ENCODE measurements around the gene TTC13. TPM values are rescaled to one million over a fixed set of nuclear protein-coding genes. Genes with fewer than 3 reads are reported as not detected.
"Not testable (repeated sequence)": the region's sequence is repeated elsewhere in the genome, so short reads cannot be mapped to it uniquely, and the experiment has no call there.

Gene TTC13
- 14.6 and 20.6 TPM in 2 replicates for total RNA-seq (ENCODE audit: low replicate concordance)
- long read RNA-seq, partial matches to known transcripts, result 1 of 4 reads
- long read RNA-seq, other reads (novel, unspliced or antisense), result 2 of 4 reads

GRCh38 chr1:230978491-230979388 is at the start of gene TTC13, which contains the start of gene ARV1:
Gene TTC13 (minus strand): TSS chr1:230978861. CDS start chr1:230978830, 31 bp downstream.
Gene ARV1 (plus strand): TSS chr1:230979094. CDS start chr1:230979106, 12 bp downstream.
- H3K27me3 Mint-ChIP-seq, result no peaks in the 10 kb centered on the region
- no peaks in the 10 kb centered on the region for H3K9me3 Mint-ChIP-seq
- peak; percentile 59 for TF ChIP-seq CTCF (conservative IDR thresholded peaks at IDR 0.05)
- H3K36me3 Mint-ChIP-seq, result no peaks in the 10 kb centered on the region
- H3K27ac Mint-ChIP-seq, result peak within 1 kb of the TSS; percentile 87
- DNase-seq (ENCODE audit: extremely low spot score, unreplicated experiment), result peak; percentile 98
- peaks cover 16% of the 10 kb centered on the region for H3K4me1 Mint-ChIP-seq (ENCODE audit: unreplicated experiment)
- H3K4me3 Mint-ChIP-seq, result peak within 1 kb of the TSS; percentile 98

GRCh38 chr1:231027971-231028370 is 49.3 kb upstream of the TTC13 start:
- Mint-ChIP-seq H3K27me3 (no peaks in the 10 kb centered on the region), H3K4me1 (ENCODE audit: unreplicated experiment) (peaks cover 15% of the 10 kb centered on the region), H3K4me3 (no peak overlapping the region), H3K36me3 (peaks cover 26% of the 10 kb centered on the region), H3K27ac (no peak overlapping the region), H3K9me3 (no peaks in the 10 kb centered on the region)
- TF ChIP-seq CTCF (conservative IDR thresholded peaks at IDR 0.05), result no peak
- no peak for DNase-seq (ENCODE audit: extremely low spot score, unreplicated experiment)

- Mint-ChIP-seq H3K27ac (no peak overlapping the region), H3K4me3 (no peak overlapping the region), H3K4me1 (ENCODE audit: unreplicated experiment) (peaks cover 15% of the 10 kb centered on the region), H3K36me3 (peaks cover 28% of the 10 kb centered on the region), H3K9me3 (no peaks in the 10 kb centered on the region), H3K27me3 (no peaks in the 10 kb centered on the region)
- DNase-seq (ENCODE audit: extremely low spot score, unreplicated experiment), result no peak
- TF ChIP-seq CTCF (conservative IDR thresholded peaks at IDR 0.05), result no peak
These were observed 48.7 kb upstream of the TTC13 start for GRCh38 chr1:231027136-231027925.

- Mint-ChIP-seq H3K27me3 (no peaks in the 10 kb centered on the region), H3K4me1 (ENCODE audit: unreplicated experiment) (peaks cover 15% of the 10 kb centered on the region), H3K9me3 (no peaks in the 10 kb centered on the region), H3K27ac (no peak overlapping the region), H3K4me3 (no peak overlapping the region), H3K36me3 (peaks cover 28% of the 10 kb centered on the region)
- TF ChIP-seq CTCF (conservative IDR thresholded peaks at IDR 0.05), result no peak
- no peak for DNase-seq (ENCODE audit: extremely low spot score, unreplicated experiment)
These were observed 47.9 kb upstream of the TTC13 start for GRCh38 chr1:231026576-231026975.

- H3K27me3 Mint-ChIP-seq, result no peaks in the 10 kb centered on the region
- peaks cover 26% of the 10 kb centered on the region for H3K36me3 Mint-ChIP-seq
- peaks cover 15% of the 10 kb centered on the region for H3K4me1 Mint-ChIP-seq (ENCODE audit: unreplicated experiment)
- no peak overlapping the region for H3K4me3 Mint-ChIP-seq
- TF ChIP-seq CTCF (conservative IDR thresholded peaks at IDR 0.05), result no peak
- H3K9me3 Mint-ChIP-seq, result no peaks in the 10 kb centered on the region
- H3K27ac Mint-ChIP-seq, result no peak overlapping the region
- DNase-seq (ENCODE audit: extremely low spot score, unreplicated experiment), result no peak
These were observed 44.5 kb upstream of the TTC13 start for GRCh38 chr1:231023150-231023549.

GRCh38 chr1:231022543-231022942 is 43.9 kb upstream of the TTC13 start:
- H3K4me3 Mint-ChIP-seq; DNase-seq (ENCODE audit: extremely low spot score, unreplicated experiment); H3K9me3 Mint-ChIP-seq; H3K27me3 Mint-ChIP-seq; H3K27ac Mint-ChIP-seq: not testable (repeated sequence)
- peaks cover 11% of the 10 kb centered on the region for H3K4me1 Mint-ChIP-seq (ENCODE audit: unreplicated experiment)
- H3K36me3 Mint-ChIP-seq, result peaks cover 25% of the 10 kb centered on the region
